Measurements from ENCODE around the gene TBX20. TPM values are rescaled to one million over a fixed set of nuclear protein-coding genes. Genes with fewer than 3 reads are reported as not detected.

Gene TBX20
- total RNA-seq, 1 donor from 2014 or later = not detected

Other genes with a start within 250 kb of the TBX20 start
- 65.2 and 91.5 TPM in 2 replicates for gene DPY19L1, start 216.6 kb downstream of the TBX20 start, total RNA-seq